ENCODE data around the gene ABL1.
A peak's percentile ranks its signal among the peaks of the same experiment; 100 is the strongest.

Gene ABL1

DNA sequence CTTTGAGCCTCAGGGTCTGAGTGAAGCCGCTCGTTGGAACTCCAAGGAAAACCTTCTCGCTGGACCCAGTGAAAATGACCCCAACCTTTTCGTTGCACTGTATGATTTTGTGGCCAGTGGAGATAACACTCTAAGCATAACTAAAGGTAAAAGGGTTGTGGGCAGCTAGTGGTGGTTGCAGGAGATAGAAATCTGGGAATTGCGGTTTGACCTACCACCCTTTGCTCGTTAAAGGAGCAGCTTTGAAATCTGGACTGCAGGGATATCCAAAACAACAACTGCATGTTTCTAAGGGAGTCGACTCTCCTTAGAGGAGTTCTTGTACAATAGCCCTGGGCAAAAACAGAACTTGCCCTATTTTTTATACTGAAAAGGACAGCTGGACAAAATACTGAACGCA lies 19.0 kb downstream of the ABL1 start:
- DNase-seq = no peak

- no peak for DNase-seq
Observed at GRCh38 chr9:130854835-130855234, 19.8 kb downstream of the ABL1 start.

DNA sequence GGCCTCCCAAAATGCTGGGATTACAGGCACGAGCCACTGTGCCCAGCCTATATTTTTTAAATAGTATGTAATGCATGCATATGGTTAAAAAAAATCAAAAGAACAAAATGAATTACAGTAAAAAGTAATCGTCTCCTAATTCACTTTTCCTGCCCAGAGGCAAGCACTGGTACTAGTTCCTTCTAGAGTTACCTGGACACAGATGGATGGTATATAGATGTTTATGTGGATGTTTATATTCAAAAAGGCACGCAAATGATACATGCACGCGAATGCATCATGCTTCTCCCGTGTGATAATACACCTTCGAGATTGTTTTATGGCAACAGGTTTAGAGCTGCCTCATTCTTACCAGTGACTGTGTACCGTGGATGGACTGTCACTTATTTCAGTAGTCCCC lies 21.4 kb downstream of the ABL1 start:
- no peak for DNase-seq

DNA sequence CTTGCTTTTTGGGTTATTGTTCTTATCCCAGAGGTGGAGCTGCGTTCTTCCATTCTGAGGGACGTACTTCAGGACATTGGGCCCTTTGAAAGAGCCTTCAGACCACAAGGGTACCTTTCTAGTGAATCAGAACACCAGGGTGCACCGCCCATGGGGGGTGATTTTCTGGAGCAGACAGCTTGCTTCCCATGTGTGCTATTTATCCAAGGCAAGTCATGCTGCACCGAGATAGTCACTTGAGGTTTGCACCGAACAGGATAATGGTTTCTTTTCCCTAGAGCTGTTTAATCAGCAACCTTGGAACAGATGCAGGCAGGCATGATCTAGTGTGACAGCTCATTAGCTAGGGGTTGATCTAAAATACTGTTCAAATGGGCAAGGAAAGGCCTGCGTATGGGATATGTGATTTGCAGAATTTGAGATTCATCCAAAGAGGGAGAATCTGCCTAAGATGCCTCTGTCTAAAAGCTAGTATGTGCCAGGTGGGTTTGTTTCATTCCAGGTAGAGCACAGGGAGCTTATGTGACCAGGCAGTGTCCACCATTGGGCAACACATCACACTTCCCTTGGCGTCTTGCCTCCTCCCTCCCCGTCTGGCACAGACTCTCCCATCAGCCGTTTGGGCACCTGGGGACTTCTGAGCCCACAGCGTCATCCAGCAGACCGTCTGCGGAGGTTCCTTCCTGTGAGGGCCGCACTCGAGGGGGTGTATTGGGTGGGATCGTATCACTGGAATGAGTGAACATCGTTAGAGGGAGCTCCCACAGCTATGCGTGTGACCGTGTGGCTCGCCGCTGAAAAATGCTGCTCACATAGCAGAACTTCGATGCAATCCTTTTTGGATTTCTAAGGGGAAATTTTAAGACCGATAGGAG lies 23.0 kb downstream of the ABL1 start:
- DNase-seq = no peak

- no peak for DNase-seq
Observed at GRCh38 chr9:130858739-130859705, 24.0 kb downstream of the ABL1 start.

- no peak for DNase-seq
Observed at GRCh38 chr9:130860458-130861316, 25.6 kb downstream of the ABL1 start.

GRCh38 chr9:130861372-130862180 lies 26.5 kb downstream of the ABL1 start:
- no peak for DNase-seq

GRCh38 chr9:130862217-130862616 lies 27.2 kb downstream of the ABL1 start:
- DNase-seq = no peak

DNA sequence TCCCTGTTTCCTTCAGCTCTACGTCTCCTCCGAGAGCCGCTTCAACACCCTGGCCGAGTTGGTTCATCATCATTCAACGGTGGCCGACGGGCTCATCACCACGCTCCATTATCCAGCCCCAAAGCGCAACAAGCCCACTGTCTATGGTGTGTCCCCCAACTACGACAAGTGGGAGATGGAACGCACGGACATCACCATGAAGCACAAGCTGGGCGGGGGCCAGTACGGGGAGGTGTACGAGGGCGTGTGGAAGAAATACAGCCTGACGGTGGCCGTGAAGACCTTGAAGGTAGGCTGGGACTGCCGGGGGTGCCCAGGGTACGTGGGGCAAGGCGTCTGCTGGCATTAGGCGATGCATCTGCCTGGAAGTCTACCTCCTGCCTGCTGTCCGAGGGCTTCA lies 27.7 kb downstream of the ABL1 start:
- DNase-seq = no peak

GRCh38 chr9:130864541-130864940 lies 29.5 kb downstream of the ABL1 start:
- no peak for DNase-seq

DNA sequence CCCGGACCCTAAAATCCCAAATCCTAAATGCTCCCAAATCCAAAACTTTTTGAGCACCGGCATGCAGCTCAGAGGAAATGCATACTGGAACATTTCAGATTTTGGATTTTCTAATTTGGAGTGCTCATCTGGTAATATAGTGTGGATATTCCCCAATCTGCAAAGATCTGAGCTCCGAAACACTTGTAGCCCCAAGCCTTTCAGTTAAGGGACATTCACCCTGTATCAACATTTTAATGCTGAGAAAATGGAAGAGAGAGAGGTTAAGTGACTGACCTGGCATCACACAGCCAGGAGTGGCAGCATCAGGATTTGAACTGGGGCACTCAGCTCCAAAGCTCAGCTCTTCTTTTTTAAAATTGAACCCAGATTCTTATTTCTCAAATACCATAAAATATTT lies 30.9 kb downstream of the ABL1 start:
- DNase-seq = no peak

DNA sequence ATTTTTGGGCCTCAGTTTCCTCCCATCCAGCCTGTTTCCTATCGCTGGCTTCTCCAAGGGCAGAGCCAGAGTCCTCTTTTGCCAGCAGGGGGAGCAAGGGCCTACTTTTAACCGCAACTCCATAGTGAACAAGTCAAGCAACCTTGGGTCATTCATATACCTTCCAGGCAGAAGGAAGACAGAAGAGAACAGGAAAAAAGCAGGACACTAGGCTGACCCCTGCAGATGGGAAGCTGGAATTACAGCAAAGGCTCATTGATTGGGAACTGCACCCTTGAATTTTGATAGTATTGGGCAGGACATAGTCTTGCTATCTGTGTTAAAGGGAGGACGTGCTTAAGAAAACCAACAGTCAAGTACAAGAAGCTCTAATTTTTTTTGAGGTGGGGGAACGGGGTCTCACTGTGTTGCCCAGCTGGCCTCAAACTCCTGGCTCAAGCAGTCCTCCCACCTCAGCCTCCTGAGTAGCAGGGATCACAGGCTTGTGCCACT lies 31.5 kb downstream of the ABL1 start:
- peak; percentile 27 for DNase-seq

- no peak for DNase-seq
Observed at GRCh38 chr9:130867556-130867955, 32.5 kb downstream of the ABL1 start.

- no peak for DNase-seq
Observed at GRCh38 chr9:130868230-130868629, 33.2 kb downstream of the ABL1 start.

DNA sequence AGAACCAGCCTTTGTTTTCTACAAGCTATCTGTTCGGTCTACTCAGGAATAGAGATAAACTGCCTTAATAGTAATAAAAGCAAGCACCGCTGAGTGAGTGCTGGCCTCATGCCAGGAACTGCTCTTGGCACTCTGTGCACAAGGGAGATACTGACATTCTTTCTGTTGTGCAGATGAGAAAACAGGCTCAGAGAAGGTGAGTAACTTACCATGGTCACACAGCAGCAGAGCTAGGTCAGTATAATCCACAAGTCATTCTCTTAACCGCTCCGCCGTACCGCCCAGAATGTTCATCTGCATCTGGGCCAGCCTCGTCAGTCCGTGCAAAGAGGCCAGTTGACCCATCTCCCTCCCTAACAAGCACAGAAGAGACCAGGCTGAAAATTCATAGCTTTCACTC lies 34.2 kb downstream of the ABL1 start:
- no peak for DNase-seq

DNA sequence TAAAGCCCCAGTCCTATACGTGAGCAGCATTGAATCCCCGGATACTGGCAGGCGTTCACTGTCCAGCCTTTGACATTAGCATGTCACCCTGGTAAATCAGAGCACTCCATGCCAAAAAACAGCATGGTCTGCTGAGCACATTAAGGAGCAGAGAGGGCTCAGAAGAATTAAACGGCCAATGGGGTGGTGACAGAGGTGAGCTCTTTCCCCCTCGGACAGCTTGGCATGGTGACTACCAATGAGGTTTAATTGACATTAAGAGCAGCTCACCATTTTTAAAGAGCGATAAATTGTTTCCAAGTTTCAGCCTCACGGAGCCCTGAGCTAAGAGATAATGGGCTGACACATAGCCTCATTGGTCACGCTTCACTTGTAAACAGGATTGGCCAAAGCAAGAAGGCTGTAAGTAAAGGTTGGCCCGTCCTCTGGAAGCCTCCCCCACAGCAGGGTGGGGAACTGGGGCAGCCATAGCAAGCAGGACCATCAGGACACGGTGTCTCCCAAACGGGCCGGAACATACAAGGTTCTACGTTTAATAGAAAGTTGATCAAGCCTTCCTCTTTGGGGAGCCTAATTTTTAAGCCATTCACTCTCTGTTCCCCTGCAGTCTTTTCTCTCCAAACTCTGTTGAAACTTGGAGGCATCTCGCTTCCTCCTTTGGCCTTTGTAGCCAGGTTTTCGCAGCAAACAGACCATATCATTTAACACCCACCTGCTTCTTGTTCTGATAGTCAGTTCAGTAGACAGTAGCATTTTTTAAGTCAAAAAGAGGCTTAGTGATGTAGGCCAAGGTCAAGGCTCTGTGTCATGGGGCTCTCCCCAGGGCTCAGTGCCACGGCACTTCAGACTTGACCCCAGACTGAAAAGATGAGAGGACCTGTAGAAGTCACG lies 35.7 kb downstream of the ABL1 start:
- DNase-seq = no peak

DNA sequence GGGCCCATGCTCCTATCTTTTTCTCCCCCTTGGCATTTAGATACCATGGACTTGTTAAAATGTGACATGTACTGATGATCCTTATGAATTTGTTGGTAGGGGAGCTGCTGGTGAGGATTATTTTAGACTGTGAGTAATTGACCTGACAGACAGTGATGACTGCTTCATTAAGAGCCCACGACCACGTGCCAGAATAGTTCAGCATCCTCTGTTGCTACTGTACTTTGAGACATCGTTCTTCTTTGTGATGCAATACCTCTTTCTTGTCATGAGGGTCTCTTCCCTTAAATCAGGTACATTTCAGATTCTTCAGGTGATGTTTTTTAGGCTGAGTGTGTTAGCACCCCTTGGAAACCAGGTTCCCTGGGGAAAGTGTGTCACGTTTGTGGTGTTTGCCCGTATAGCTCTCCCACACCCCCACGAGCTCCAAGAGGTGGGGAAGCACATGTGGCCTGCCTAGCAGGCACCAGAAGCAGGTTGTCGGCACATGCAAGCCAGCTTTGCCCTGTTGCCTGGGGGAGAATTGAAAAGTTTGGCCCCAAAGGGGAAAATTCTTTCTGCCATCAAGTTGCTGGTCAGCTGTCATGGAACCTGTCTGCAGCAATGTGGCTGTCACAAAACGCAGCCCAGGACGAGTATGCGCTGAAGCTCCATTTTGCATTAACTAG lies 36.5 kb downstream of the ABL1 start:
- DNase-seq = no peak

DNA sequence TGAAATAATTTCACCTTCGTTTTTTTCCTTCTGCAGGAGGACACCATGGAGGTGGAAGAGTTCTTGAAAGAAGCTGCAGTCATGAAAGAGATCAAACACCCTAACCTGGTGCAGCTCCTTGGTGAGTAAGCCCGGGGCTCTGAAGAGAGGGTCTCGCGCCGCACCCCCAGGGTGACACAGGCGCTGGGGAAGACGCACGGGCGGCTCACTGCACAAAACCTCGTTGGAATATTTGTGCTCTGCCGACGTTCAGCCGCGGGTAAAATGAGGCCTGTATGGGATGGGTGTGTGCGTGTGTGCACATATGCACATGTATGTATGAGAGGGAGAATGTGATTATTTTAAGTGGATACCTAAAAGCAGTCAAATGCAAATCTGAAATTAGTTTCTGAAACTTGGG lies 37.0 kb downstream of the ABL1 start:
- DNase-seq = no peak

DNA sequence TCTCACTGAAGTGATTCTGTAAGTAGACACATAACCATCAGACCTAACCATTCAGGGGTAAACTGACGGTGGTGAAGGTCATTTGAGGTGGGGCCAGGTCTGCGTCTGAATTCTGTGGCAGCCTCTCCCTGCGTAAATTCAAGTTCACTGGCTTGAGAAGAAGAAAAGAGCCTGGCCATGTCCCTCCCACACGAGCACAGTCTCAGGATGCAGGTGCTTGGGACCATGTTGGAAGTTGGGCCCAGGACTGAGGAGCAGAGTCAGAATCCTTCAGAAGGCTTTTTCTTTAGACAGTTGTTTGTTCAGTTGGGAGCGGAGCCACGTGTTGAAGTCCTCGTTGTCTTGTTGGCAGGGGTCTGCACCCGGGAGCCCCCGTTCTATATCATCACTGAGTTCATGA lies 37.5 kb downstream of the ABL1 start:
- DNase-seq = no peak

DNA sequence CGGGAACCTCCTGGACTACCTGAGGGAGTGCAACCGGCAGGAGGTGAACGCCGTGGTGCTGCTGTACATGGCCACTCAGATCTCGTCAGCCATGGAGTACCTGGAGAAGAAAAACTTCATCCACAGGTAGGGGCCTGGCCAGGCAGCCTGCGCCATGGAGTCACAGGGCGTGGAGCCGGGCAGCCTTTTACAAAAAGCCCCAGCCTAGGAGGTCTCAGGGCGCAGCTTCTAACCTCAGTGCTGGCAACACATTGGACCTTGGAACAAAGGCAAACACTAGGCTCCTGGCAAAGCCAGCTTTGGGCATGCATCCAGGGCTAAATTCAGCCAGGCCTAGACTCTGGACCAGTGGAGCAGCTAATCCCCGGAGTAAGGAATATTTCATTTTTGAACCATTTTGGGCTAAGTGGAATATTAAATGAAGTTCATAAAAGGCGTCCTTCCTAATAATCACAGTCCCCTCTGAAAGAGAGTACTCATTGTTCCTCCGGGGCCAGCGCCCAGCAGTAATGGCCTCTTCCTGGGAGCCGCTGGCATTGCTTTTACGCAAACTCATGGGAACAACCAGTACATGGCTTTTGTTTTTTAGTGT lies 38.0 kb downstream of the ABL1 start:
- no peak for DNase-seq

Data from activated T-cell treated with anti-CD3 and anti-CD28 coated beads for 4 hours (primary cell).